Aorta (tissue), 5 donors: Measurements from ENCODE around the gene HEY2. TPM values are rescaled to one million over a fixed set of nuclear protein-coding genes. Genes with fewer than 3 reads are reported as not detected.

Experiments
- ATAC-seq: fragments of 200-7000 bp; cut with Tn5 transposase; one replicate; pipeline ENCODE4 v1.9.1; 2022; ENCODE audit warnings: moderate library complexity; ENCODE audit not compliant: low FRiP score
- DNase-seq, 2 donors: peaks; one replicate each; pipeline ENCODE4 v3.0.0-alpha.2; 2020
- H3K27ac ChIP-seq, 2 donors: one replicate each; pipeline ENCODE4 v1.5.1; 2013; ENCODE audit warnings: low read length in 2 of 2, mild to moderate bottlenecking in 2 of 2, moderate library complexity in 2 of 2, control low read depth in 1 of 2, inconsistent platforms in 1 of 2, low read depth in 1 of 2
- H3K27me3 ChIP-seq, 2 donors: one replicate each; pipeline ENCODE4 v1.6.1; 2013; ENCODE audit warnings: control low read depth in 1 of 2, low read length in 1 of 2, mild to moderate bottlenecking in 1 of 2, moderate library complexity in 1 of 2; ENCODE audit not compliant: insufficient read depth in 2 of 2, control insufficient read depth in 1 of 2
- H3K36me3 ChIP-seq, 2 donors: one replicate each; pipeline ENCODE4 v1.6.1; 2013; ENCODE audit warnings: control low read depth in 1 of 2, low read length in 1 of 2, mild to moderate bottlenecking in 1 of 2; ENCODE audit not compliant: insufficient read depth in 2 of 2, control insufficient read depth in 1 of 2
- H3K4me1 ChIP-seq, 2 donors: one replicate each; pipeline ENCODE4 v1.6.1; 2013; ENCODE audit warnings: low read length in 2 of 2, control low read depth in 1 of 2, mild to moderate bottlenecking in 1 of 2, moderate library complexity in 1 of 2; ENCODE audit not compliant: insufficient read depth in 2 of 2, control insufficient read depth in 1 of 2
- H3K4me3 ChIP-seq, 2 donors: one replicate each; pipeline ENCODE4 v1.5.1; 2013; ENCODE audit warnings: low read length in 2 of 2, control low read depth in 1 of 2, mild to moderate bottlenecking in 1 of 2
- H3K9me3 ChIP-seq: one replicate; pipeline ENCODE4 v1.6.1; 2013; ENCODE audit warnings: mild to moderate bottlenecking, low read length; ENCODE audit not compliant: control insufficient read depth
- WGBS, 2 donors: extraction: QIAGEN DNeasy Blood & Tissue Kit; methylation state at CpG; one replicate each; pipeline ENCODE4 v1.1.7; 2013; 5-methylcytosine and 5-hydroxymethylcytosine counted together
- intact Hi-C, 2 donors: fragments of 100-400 bp; cut with DNase I; formaldehyde crosslinking; loops; one replicate each; pipeline versions ENCODE4 v1.14.2 to v1.15.0; 2022
- polyA plus RNA-seq, 2 donors: library from polyadenylated mRNA; stranded (reverse); fragments of 200-250 nt; gene quantifications; one replicate each; pipeline ENCODE4 v1.2.3, GENCODE V29; 2013
- total RNA-seq, 2 donors: library from RNA; stranded (reverse); fragmentation: NEBNext Ultra II Directional; extraction: Animal tissue kit (Norgen Biotek cat#: 25700); gene quantifications; one replicate each; pipeline ENCODE4 v1.2.1, GENCODE V29; 2021
- donor health status: healthy with polysubstance abuse.
- donor health status: Bipolar disorder and iron deficiency.
- donor health status: DM: no; HTN: no; CAD: no.
- donor health status: DM: no; HTN: no; CAD: no.
- donor health status: DM: yes; HTN: yes; CAD: no.

HEY2 gene
- total and polyA plus RNA-seq, 4 donors = 19.1 to 46.1 (median 24.5) TPM

GRCh38 chr6:125739364-125739763 lies 10.1 kb upstream of the HEY2 start:
- no peak overlapping the region for H3K27ac ChIP-seq
- no peak for ATAC-seq
- no peaks in the 10 kb centered on the region for H3K9me3 ChIP-seq
- intact Hi-C loops = no loop called here
- H3K36me3 ChIP-seq = no peaks in the 10 kb centered on the region
- H3K4me1 ChIP-seq = no peaks in the 10 kb centered on the region
- 93 to 96% methylated on average over 1 of the region's 1 CpG for WGBS, 2 donors
- no peak for DNase-seq
- H3K27me3 ChIP-seq = no peaks in the 10 kb centered on the region
- no peak overlapping the region for H3K4me3 ChIP-seq

GRCh38 chr6:125741336-125741735 lies 8.1 kb upstream of the HEY2 start:
- H3K4me3 ChIP-seq = no peak overlapping the region
- H3K27me3 ChIP-seq = no peaks in the 10 kb centered on the region
- ATAC-seq (no peak), DNase-seq (no peak)
- no peaks in the 10 kb centered on the region for H3K9me3 ChIP-seq
- no peaks in the 10 kb centered on the region for H3K36me3 ChIP-seq
- 92 to 96% methylated on average over 2 of the region's 2 CpGs for WGBS, 2 donors
- no peak overlapping the region for H3K27ac ChIP-seq
- H3K4me1 ChIP-seq = peaks cover 0 to 3% of the 10 kb centered on the region in 2 donors
- intact Hi-C loops = loop anchor here (10.0 kb wide), 3 partner anchors 147 to 297 kb away; no protein-coding TSS in a partner anchor

- ATAC-seq (no peak), DNase-seq (no peak)
- H3K4me3 ChIP-seq = peak overlapping the region in 1 of 2 donors; percentile 54
- no peaks in the 10 kb centered on the region for H3K36me3 ChIP-seq
- no peaks in the 10 kb centered on the region for H3K9me3 ChIP-seq
- peaks cover 0 to 3% of the 10 kb centered on the region in 2 donors for H3K4me1 ChIP-seq
- 26 to 35% methylated on average over 2 of the region's 2 CpGs for WGBS, 2 donors
- intact Hi-C loops = loop anchor here (10.0 kb wide), 3 partner anchors 147 to 297 kb away; no protein-coding TSS in a partner anchor
- H3K27ac ChIP-seq = peak overlapping the region in 1 of 2 donors; percentile 76
- H3K27me3 ChIP-seq = no peaks in the 10 kb centered on the region
These were observed 7.4 kb upstream of the HEY2 start for GRCh38 chr6:125742024-125742423.

GRCh38 chr6:125742464-125743120 lies 6.8 kb upstream of the HEY2 start:
- peak overlapping the region; percentile 14 to 54 for H3K4me3 ChIP-seq
- H3K36me3 ChIP-seq = no peaks in the 10 kb centered on the region
- WGBS, 2 donors = 9 to 11% methylated on average over 5 of the region's 5 CpGs
- ATAC-seq (no peak), DNase-seq (no peak)
- no peaks in the 10 kb centered on the region for H3K27me3 ChIP-seq
- H3K4me1 ChIP-seq = peaks cover 0 to 3% of the 10 kb centered on the region in 2 donors
- peak overlapping the region; percentile 25 to 76 for H3K27ac ChIP-seq
- intact Hi-C loops = loop anchor here (10.0 kb wide), 3 partner anchors 148 to 298 kb away; no protein-coding TSS in a partner anchor
- H3K9me3 ChIP-seq = no peaks in the 10 kb centered on the region

GRCh38 chr6:125743604-125744003 lies 5.8 kb upstream of the HEY2 start:
- Histone ChIP-seq H3K4me1 (peaks cover 0 to 3% of the 10 kb centered on the region in 2 donors), H3K27ac (peak overlapping the region in 1 of 2 donors; percentile 93), H3K9me3 (no peaks in the 10 kb centered on the region), H3K4me3 (no peak overlapping the region), H3K36me3 (no peaks in the 10 kb centered on the region), H3K27me3 (no peaks in the 10 kb centered on the region)
- DNase-seq (no peak), ATAC-seq (no peak)
- intact Hi-C loops = loop anchor here (10.0 kb wide), 3 partner anchors 149 to 299 kb away; no protein-coding TSS in a partner anchor
- WGBS, 2 donors = 6 to 8% methylated on average over 2 of the region's 2 CpGs

- no peak for DNase-seq
- ATAC-seq = no peak
- H3K4me1 ChIP-seq = peaks cover 0 to 3% of the 10 kb centered on the region in 2 donors
- H3K36me3 ChIP-seq = no peaks in the 10 kb centered on the region
- no peaks in the 10 kb centered on the region for H3K9me3 ChIP-seq
- peak overlapping the region in 1 of 2 donors; percentile 80 for H3K4me3 ChIP-seq
- WGBS, 2 donors = 11 to 18% methylated on average over 6 of the region's 6 CpGs
- H3K27me3 ChIP-seq = no peaks in the 10 kb centered on the region
- peak overlapping the region; percentile 85 to 100 for H3K27ac ChIP-seq
- intact Hi-C loops = loop anchor here (2.0 to 10.0 kb wide), 7 partner anchors 71 to 383 kb away; no protein-coding TSS in a partner anchor
These were observed 4.0 kb upstream of the HEY2 start for GRCh38 chr6:125745281-125746018.

- peak overlapping the region; percentile 85 to 100 for H3K27ac ChIP-seq
- peak overlapping the region; percentile 38 to 80 for H3K4me3 ChIP-seq
- peaks cover 0 to 3% of the 10 kb centered on the region in 2 donors for H3K4me1 ChIP-seq
- intact Hi-C loops = loop anchor here (2.0 to 10.0 kb wide), 7 partner anchors 71 to 384 kb away; no protein-coding TSS in a partner anchor
- H3K27me3 ChIP-seq = no peaks in the 10 kb centered on the region
- H3K9me3 ChIP-seq = no peaks in the 10 kb centered on the region
- no peak for ATAC-seq
- no peaks in the 10 kb centered on the region for H3K36me3 ChIP-seq
- WGBS, 2 donors = 14 to 16% methylated on average over 5 of the region's 5 CpGs
- no peak for DNase-seq
These were observed 3.4 kb upstream of the HEY2 start for GRCh38 chr6:125746019-125746414.

GRCh38 chr6:125746731-125747588 lies 2.5 kb upstream of the HEY2 start:
- H3K4me3 ChIP-seq = peak overlapping the region; percentile 38 to 80
- intact Hi-C loops = loop anchor here (2.0 to 10.0 kb wide), 7 partner anchors 72 to 385 kb away; no protein-coding TSS in a partner anchor
- peak; percentile 44 for ATAC-seq
- WGBS, 2 donors = 0 to 1% methylated on average over 32 of the region's 32 CpGs
- no peaks in the 10 kb centered on the region for H3K27me3 ChIP-seq
- H3K36me3 ChIP-seq = no peaks in the 10 kb centered on the region
- no peaks in the 10 kb centered on the region for H3K9me3 ChIP-seq
- DNase-seq = peak; percentile 70 to 87
- peak overlapping the region; percentile 94 to 100 for H3K27ac ChIP-seq
- H3K4me1 ChIP-seq = peaks cover 0 to 3% of the 10 kb centered on the region in 2 donors
